Measurements from ENCODE around the gene MRPS33. TPM values are rescaled to one million over a fixed set of nuclear protein-coding genes. Genes with fewer than 3 reads are reported as not detected.

MRPS33 gene
- 31.3 and 35.4 TPM in 2 replicates for total RNA-seq
- 67.5 and 84.8 TPM in 2 replicates for polyA plus RNA-seq

DNA sequence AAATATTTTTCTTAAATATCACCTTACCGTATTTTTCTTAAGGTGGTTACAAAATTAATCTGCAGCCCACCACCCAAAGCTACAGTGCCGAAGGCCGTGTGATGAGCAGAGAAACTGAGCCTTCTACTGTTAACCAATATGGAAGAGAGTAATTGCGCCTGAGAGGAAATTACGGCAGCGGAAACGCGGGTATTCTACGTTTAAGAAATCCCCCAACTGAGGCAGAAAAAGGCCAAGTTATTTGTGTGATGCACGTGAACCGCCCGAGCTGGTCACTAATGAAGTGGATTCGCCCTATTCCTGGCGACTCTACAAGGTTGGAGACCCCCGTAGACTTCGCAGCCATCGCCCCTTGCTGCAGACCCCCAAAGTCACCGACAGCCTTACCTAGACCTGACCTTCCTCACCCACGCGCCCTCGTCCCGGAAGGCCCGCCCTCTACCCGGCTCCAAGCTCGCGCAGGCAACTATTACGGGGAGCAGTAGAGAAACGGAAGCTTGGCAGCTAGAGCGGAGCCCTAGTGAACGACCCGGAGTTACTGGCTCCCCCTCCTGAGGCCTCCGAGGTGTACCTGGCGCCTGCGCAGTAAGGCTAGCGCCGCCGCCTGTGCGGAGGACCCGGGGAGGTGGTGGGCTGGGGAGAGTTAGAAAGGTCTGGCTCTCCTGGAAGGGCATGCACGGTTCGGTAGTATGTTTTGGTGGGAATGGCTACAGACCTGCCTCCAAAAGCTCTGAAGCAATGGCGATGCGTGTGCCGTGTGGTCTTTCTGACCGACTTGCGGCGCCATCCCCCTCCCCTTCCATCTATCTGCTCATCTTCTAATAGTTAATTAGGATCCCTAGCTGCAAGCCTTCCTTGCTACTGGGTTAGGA lies at the start of gene MRPS33:
TSS of gene MRPS33 (minus strand) at position 429 of the 872 bp plus-strand sequence. CDS start 4,319 bp downstream, outside the sequence.
- no peaks in the 10 kb centered on the region for H3K9me3 ChIP-seq (ENCODE audit: low read depth)
- H3K4me1 ChIP-seq (ENCODE audit: low read depth) = no peaks in the 10 kb centered on the region
- peak within 1 kb of the TSS; percentile 80 for H3K27ac ChIP-seq
- H3K27me3 ChIP-seq = peaks cover 17% of the 10 kb centered on the region
- peak; percentile 97 to 98 for DNase-seq (ENCODE audit: low read depth in 1 of 2, low spot score in 1 of 2)
- no peaks in the 10 kb centered on the region for H3K36me3 ChIP-seq
- peak; percentile 35 for TF ChIP-seq CTCF (IDR thresholded peaks at IDR 0.05; ENCODE audit: low read depth, low read length)
- peak within 1 kb of the TSS; percentile 57 for H3K4me3 ChIP-seq

GRCh38 chr7:141057788-141058187 lies 43.0 kb upstream of the MRPS33 start:
- no peak overlapping the region for H3K27ac ChIP-seq

GRCh38 chr7:141055146-141055545 lies 40.4 kb upstream of the MRPS33 start:
- TF ChIP-seq CTCF (IDR thresholded peaks at IDR 0.05; ENCODE audit: low read depth, low read length) = no peak
- Histone ChIP-seq H3K27ac (no peak overlapping the region), H3K4me3 (no peak overlapping the region), H3K27me3 (no peaks in the 10 kb centered on the region), H3K36me3 (no peaks in the 10 kb centered on the region), H3K9me3 (ENCODE audit: low read depth) (no peaks in the 10 kb centered on the region), H3K4me1 (ENCODE audit: low read depth) (no peaks in the 10 kb centered on the region)
- DNase-seq (ENCODE audit: low read depth in 1 of 2, low spot score in 1 of 2) = no peak

More at GRCh38 chr7:141057788-141058187, 43.0 kb upstream of the MRPS33 start:
- Histone ChIP-seq H3K4me3 (no peak overlapping the region), H3K4me1 (ENCODE audit: low read depth) (no peaks in the 10 kb centered on the region), H3K9me3 (ENCODE audit: low read depth) (no peaks in the 10 kb centered on the region), H3K36me3 (no peaks in the 10 kb centered on the region), H3K27me3 (no peaks in the 10 kb centered on the region)
- DNase-seq (ENCODE audit: low read depth in 1 of 2, low spot score in 1 of 2) = no peak
- no peak for TF ChIP-seq CTCF (IDR thresholded peaks at IDR 0.05; ENCODE audit: low read depth, low read length)

DNA sequence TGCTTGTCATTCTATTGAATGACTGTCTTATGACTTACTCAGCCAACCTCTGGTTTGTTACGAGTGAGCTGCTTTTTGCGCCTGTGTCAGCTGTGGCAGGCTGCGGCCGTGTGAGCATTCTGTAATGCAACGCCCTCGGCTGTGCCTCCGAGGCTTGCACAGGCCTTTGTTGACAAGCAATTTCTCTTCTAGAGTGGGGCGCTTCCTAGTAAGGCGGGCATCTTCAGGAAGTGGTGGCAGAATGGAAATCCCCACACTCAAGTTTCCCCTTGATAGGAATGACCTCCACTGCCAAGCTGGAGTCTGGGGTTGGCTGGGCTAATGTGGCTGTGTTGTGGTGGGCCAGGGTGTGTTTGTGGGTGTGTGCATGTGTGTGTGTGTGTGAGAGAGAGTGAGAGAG lies 38.9 kb upstream of the MRPS33 start:
- Histone ChIP-seq H3K4me1 (ENCODE audit: low read depth) (no peaks in the 10 kb centered on the region), H3K9me3 (ENCODE audit: low read depth) (no peaks in the 10 kb centered on the region), H3K4me3 (no peak overlapping the region), H3K27ac (no peak overlapping the region), H3K27me3 (no peaks in the 10 kb centered on the region), H3K36me3 (no peaks in the 10 kb centered on the region)
- no peak for TF ChIP-seq CTCF (IDR thresholded peaks at IDR 0.05; ENCODE audit: low read depth, low read length)
- DNase-seq (ENCODE audit: low read depth in 1 of 2, low spot score in 1 of 2) = no peak

- no peaks in the 10 kb centered on the region for H3K27me3 ChIP-seq
- peak in 1 of 2 donors; percentile 0 for DNase-seq (ENCODE audit: low read depth in 1 of 2, low spot score in 1 of 2)
- no peak for TF ChIP-seq CTCF (IDR thresholded peaks at IDR 0.05; ENCODE audit: low read depth, low read length)
- no peaks in the 10 kb centered on the region for H3K36me3 ChIP-seq
- no peaks in the 10 kb centered on the region for H3K9me3 ChIP-seq (ENCODE audit: low read depth)
- H3K27ac ChIP-seq = no peak overlapping the region
- no peaks in the 10 kb centered on the region for H3K4me1 ChIP-seq (ENCODE audit: low read depth)
- no peak overlapping the region for H3K4me3 ChIP-seq
Measured at GRCh38 chr7:141045842-141046620, 31.3 kb upstream of the MRPS33 start.

All from cardiac muscle cell (in vitro differentiated cells and primary cell).